ENCODE measurements around the gene KRT78. TPM values are rescaled to one million over a fixed set of nuclear protein-coding genes. Genes with fewer than 3 reads are reported as not detected.

The KRT78 gene
- total RNA-seq, 1 donor from 2014 or later, result not detected

GRCh38 chr12:52838609-52839435 lies 10.0 kb downstream of the KRT78 start:
- no peak for TF ChIP-seq CTCF (IDR thresholded peaks at IDR 0.05; ENCODE audit: unreplicated experiment)
- Mint-ChIP-seq H3K27me3 (ENCODE audit: low read depth) (peaks cover 64% of the 10 kb centered on the region), H3K4me1 (peaks cover 6% of the 10 kb centered on the region), H3K4me3 (no peak overlapping the region), H3K27ac (no peak overlapping the region), H3K36me3 (no peaks in the 10 kb centered on the region), H3K9me3 (no peaks in the 10 kb centered on the region)
- no peak for DNase-seq (ENCODE audit: low spot score in 2 of 2, unreplicated experiment in 2 of 2)

- Mint-ChIP-seq H3K9me3 (no peaks in the 10 kb centered on the region), H3K4me1 (peaks cover 6% of the 10 kb centered on the region), H3K27me3 (ENCODE audit: low read depth) (peaks cover 60% of the 10 kb centered on the region), H3K27ac (no peak overlapping the region), H3K36me3 (no peaks in the 10 kb centered on the region), H3K4me3 (no peak overlapping the region)
- no peak for TF ChIP-seq CTCF (IDR thresholded peaks at IDR 0.05; ENCODE audit: unreplicated experiment)
- DNase-seq (ENCODE audit: low spot score in 2 of 2, unreplicated experiment in 2 of 2), result no peak
Observed at GRCh38 chr12:52837781-52838608, 10.8 kb downstream of the KRT78 start.

GRCh38 chr12:52837413-52837741 lies 11.4 kb downstream of the KRT78 start:
- H3K4me3 Mint-ChIP-seq, result no peak overlapping the region
- no peak for DNase-seq (ENCODE audit: low spot score in 2 of 2, unreplicated experiment in 2 of 2)
- no peaks in the 10 kb centered on the region for H3K36me3 Mint-ChIP-seq
- no peak for TF ChIP-seq CTCF (IDR thresholded peaks at IDR 0.05; ENCODE audit: unreplicated experiment)
- H3K27me3 Mint-ChIP-seq (ENCODE audit: low read depth), result peaks cover 55% of the 10 kb centered on the region
- H3K4me1 Mint-ChIP-seq, result peaks cover 6% of the 10 kb centered on the region
- no peak overlapping the region for H3K27ac Mint-ChIP-seq
- H3K9me3 Mint-ChIP-seq, result no peaks in the 10 kb centered on the region

GRCh38 chr12:52836491-52837412 lies 12.0 kb downstream of the KRT78 start:
- no peaks in the 10 kb centered on the region for H3K36me3 Mint-ChIP-seq
- no peak overlapping the region for H3K27ac Mint-ChIP-seq
- peaks cover 49% of the 10 kb centered on the region for H3K27me3 Mint-ChIP-seq (ENCODE audit: low read depth)
- H3K4me3 Mint-ChIP-seq, result no peak overlapping the region
- no peak for TF ChIP-seq CTCF (IDR thresholded peaks at IDR 0.05; ENCODE audit: unreplicated experiment)
- no peak for DNase-seq (ENCODE audit: low spot score in 2 of 2, unreplicated experiment in 2 of 2)
- no peaks in the 10 kb centered on the region for H3K9me3 Mint-ChIP-seq
- peaks cover 6% of the 10 kb centered on the region for H3K4me1 Mint-ChIP-seq

GRCh38 chr12:52836042-52836466 lies 12.7 kb downstream of the KRT78 start:
- Mint-ChIP-seq H3K4me1 (peaks cover 6% of the 10 kb centered on the region), H3K36me3 (no peaks in the 10 kb centered on the region), H3K9me3 (no peaks in the 10 kb centered on the region), H3K4me3 (no peak overlapping the region), H3K27ac (no peak overlapping the region), H3K27me3 (ENCODE audit: low read depth) (peaks cover 45% of the 10 kb centered on the region)
- DNase-seq (ENCODE audit: low spot score in 2 of 2, unreplicated experiment in 2 of 2), result no peak
- TF ChIP-seq CTCF (IDR thresholded peaks at IDR 0.05; ENCODE audit: unreplicated experiment), result no peak
